ENCODE data around the gene FRYL. TPM values are rescaled to one million over a fixed set of nuclear protein-coding genes. Genes with fewer than 3 reads are reported as not detected.

Gene FRYL
- total and polyA plus RNA-seq, 2 of the 13 experiments (the other 11 are each of a cell fraction or from before 2014, with no cell fraction given): 9.7 to 19.6 TPM

- no peak overlapping the region for H3K4me2 ChIP-seq (ENCODE audit: low read depth, low read length)
These were observed 112.9 kb downstream of the FRYL start for GRCh38 chr4:48667148-48667547.

More at GRCh38 chr4:48667148-48667547, 112.9 kb downstream of the FRYL start:
- ChIA-PET POLR2A (no interaction called here), CTCF (ENCODE audit: low intra/inter-chr PET ratio, low total read pairs) (no interaction called here)
- no peaks in the 10 kb centered on the region for H3K4me1 ChIP-seq (ENCODE audit: insufficient read depth, low read length)
- no peaks in the 10 kb centered on the region for H3K27me3 ChIP-seq (ENCODE audit: control insufficient read depth in 1 of 2, insufficient read depth in 2 of 2, low read length in 2 of 2)
- H4K20me1 ChIP-seq (ENCODE audit: insufficient read depth, low read length): no peaks in the 10 kb centered on the region
- no peak overlapping the region for H2AFZ ChIP-seq (ENCODE audit: low read length)
- no peaks in the 10 kb centered on the region for H3K79me2 ChIP-seq (ENCODE audit: insufficient read depth, low read length)
- H3K9ac ChIP-seq (ENCODE audit: insufficient read depth, low read depth, low read length): no peak overlapping the region
- in situ Hi-C loops (cut with HindIII; ENCODE audit: extremely low pct_ligation_motif_present, low pct_unique_long_range_greater_than_20kb): no loop called here
- FAIRE-seq (no peak), ATAC-seq (no peak), DNase-seq (ENCODE audit: low spot score) (no peak)
- H3K27ac ChIP-seq (ENCODE audit: extremely low read length, insufficient read depth, low read length): no peak overlapping the region
- 96% methylated on average over 2 of the region's 2 CpGs for WGBS (ENCODE audit: low lambda C conversion rate)
- no peak overlapping the region for H3K4me3 ChIP-seq (replicated peaks in 1 of 3; ENCODE audit: insufficient read depth in 1 of 3, low read depth in 2 of 3, low read length in 3 of 3)
- BruUV-seq (replicated peaks): no TSS peak
- intact Hi-C loops (cut with micrococcal nuclease; ENCODE audit: unreplicated experiment): no loop called here
- TF ChIP-seq, protein P1, sequence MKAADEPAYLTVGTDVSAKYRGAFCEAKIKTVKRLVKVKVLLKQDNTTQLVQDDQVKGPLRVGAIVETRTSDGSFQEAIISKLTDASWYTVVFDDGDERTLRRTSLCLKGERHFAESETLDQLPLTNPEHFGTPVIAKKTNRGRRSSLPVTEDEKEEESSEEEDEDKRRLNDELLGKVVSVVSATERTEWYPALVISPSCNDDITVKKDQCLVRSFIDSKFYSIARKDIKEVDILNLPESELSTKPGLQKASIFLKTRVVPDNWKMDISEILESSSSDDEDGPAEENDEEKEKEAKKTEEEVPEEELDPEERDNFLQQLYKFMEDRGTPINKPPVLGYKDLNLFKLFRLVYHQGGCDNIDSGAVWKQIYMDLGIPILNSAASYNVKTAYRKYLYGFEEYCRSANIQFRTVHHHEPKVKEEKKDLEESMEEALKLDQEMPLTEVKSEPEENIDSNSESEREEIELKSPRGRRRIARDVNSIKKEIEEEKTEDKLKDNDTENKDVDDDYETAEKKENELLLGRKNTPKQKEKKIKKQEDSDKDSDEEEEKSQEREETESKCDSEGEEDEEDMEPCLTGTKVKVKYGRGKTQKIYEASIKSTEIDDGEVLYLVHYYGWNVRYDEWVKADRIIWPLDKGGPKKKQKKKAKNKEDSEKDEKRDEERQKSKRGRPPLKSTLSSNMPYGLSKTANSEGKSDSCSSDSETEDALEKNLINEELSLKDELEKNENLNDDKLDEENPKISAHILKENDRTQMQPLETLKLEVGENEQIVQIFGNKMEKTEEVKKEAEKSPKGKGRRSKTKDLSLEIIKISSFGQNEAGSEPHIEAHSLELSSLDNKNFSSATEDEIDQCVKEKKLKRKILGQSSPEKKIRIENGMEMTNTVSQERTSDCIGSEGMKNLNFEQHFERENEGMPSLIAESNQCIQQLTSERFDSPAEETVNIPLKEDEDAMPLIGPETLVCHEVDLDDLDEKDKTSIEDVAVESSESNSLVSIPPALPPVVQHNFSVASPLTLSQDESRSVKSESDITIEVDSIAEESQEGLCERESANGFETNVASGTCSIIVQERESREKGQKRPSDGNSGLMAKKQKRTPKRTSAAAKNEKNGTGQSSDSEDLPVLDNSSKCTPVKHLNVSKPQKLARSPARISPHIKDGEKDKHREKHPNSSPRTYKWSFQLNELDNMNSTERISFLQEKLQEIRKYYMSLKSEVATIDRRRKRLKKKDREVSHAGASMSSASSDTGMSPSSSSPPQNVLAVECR (CRISPR knock-in tag; IDR thresholded peaks at IDR 0.05; ENCODE audit: borderline replicate concordance): no peak
- TF ChIP-seq MIER3 (CRISPR knock-in tag; IDR thresholded peaks at IDR 0.05; ENCODE audit: borderline replicate concordance): no peak
- TF ChIP-seq RERE (CRISPR knock-in tag; IDR thresholded peaks at IDR 0.05; ENCODE audit: low read depth): no peak
- TF ChIP-seq PHF5A (CRISPR knock-in tag; IDR thresholded peaks at IDR 0.05; ENCODE audit: low read depth, unreplicated experiment): no peak
- TF ChIP-seq MBD4 (IDR thresholded peaks at IDR 0.05; ENCODE audit: borderline replicate concordance, low read length): no peak
- no peak for TF ChIP-seq HOXA7 (CRISPR knock-in tag; IDR thresholded peaks at IDR 0.05)
- TF ChIP-seq ZBTB37 (CRISPR knock-in tag; IDR thresholded peaks at IDR 0.05): no peak
- TF ChIP-seq, protein P2, sequence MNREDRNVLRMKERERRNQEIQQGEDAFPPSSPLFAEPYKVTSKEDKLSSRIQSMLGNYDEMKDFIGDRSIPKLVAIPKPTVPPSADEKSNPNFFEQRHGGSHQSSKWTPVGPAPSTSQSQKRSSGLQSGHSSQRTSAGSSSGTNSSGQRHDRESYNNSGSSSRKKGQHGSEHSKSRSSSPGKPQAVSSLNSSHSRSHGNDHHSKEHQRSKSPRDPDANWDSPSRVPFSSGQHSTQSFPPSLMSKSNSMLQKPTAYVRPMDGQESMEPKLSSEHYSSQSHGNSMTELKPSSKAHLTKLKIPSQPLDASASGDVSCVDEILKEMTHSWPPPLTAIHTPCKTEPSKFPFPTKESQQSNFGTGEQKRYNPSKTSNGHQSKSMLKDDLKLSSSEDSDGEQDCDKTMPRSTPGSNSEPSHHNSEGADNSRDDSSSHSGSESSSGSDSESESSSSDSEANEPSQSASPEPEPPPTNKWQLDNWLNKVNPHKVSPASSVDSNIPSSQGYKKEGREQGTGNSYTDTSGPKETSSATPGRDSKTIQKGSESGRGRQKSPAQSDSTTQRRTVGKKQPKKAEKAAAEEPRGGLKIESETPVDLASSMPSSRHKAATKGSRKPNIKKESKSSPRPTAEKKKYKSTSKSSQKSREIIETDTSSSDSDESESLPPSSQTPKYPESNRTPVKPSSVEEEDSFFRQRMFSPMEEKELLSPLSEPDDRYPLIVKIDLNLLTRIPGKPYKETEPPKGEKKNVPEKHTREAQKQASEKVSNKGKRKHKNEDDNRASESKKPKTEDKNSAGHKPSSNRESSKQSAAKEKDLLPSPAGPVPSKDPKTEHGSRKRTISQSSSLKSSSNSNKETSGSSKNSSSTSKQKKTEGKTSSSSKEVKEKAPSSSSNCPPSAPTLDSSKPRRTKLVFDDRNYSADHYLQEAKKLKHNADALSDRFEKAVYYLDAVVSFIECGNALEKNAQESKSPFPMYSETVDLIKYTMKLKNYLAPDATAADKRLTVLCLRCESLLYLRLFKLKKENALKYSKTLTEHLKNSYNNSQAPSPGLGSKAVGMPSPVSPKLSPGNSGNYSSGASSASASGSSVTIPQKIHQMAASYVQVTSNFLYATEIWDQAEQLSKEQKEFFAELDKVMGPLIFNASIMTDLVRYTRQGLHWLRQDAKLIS (CRISPR knock-in tag; IDR thresholded peaks at IDR 0.05): no peak
- no peaks in the 10 kb centered on the region for H3K9me3 ChIP-seq (ENCODE audit: low read length)
- no peaks in the 10 kb centered on the region for H3K36me3 ChIP-seq (replicated peaks in 1 of 2; ENCODE audit: control insufficient read depth in 1 of 2, insufficient read depth in 2 of 2, low read length in 2 of 2)

All from HepG2 (cell line).